ENCODE results near the gene FLOT1. TPM values are rescaled to one million over a fixed set of nuclear protein-coding genes. Genes with fewer than 3 reads are reported as not detected.

The FLOT1 gene
- total and polyA plus RNA-seq, 9 of the 15 experiments (the other 6 are each of a cell fraction or from before 2014, with no cell fraction given) = 11.7 to 149 (median 118) TPM

DNA sequence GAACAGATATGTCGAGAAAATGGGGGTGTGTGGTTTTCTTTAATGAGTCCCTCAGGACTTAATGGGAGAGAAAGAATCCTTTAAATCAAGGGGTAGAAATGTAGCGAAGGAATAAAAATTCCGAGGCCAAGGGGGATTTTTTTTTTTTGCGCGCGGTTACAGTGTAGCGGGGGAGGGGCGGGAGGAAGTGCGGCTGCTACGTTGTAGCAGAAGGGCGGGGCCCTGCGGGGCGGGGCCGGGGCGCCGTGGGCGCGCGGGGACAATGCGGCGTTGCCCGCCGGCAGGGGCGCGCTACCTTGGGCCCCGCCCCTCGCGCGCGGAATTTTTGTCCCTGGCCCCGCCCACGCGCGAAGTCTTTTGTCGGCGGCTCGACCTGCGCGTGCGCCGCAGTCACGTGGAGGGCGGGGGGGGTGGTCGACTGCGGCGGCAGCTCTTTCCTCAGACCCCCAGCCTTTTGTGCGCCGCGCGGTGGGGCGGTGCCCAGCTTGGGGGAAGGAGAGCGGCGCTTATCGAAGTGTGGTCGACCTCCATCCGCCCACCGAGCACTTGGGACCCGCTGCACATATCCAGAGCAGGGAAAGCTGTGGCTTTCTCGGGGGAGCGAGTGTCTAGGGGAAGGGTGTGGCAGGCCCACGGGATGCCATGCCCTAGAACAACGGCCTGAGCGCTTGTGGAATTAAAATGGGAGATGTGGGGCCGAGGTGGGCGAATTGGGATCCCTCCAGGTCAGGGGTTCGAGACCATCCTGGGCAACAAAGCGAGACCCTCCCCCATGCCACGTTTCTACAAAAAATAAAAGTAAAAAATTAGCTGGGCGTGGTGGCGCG lies 21.1 kb downstream of the FLOT1 start (continued):
- TF ChIP-seq, protein P1, sequence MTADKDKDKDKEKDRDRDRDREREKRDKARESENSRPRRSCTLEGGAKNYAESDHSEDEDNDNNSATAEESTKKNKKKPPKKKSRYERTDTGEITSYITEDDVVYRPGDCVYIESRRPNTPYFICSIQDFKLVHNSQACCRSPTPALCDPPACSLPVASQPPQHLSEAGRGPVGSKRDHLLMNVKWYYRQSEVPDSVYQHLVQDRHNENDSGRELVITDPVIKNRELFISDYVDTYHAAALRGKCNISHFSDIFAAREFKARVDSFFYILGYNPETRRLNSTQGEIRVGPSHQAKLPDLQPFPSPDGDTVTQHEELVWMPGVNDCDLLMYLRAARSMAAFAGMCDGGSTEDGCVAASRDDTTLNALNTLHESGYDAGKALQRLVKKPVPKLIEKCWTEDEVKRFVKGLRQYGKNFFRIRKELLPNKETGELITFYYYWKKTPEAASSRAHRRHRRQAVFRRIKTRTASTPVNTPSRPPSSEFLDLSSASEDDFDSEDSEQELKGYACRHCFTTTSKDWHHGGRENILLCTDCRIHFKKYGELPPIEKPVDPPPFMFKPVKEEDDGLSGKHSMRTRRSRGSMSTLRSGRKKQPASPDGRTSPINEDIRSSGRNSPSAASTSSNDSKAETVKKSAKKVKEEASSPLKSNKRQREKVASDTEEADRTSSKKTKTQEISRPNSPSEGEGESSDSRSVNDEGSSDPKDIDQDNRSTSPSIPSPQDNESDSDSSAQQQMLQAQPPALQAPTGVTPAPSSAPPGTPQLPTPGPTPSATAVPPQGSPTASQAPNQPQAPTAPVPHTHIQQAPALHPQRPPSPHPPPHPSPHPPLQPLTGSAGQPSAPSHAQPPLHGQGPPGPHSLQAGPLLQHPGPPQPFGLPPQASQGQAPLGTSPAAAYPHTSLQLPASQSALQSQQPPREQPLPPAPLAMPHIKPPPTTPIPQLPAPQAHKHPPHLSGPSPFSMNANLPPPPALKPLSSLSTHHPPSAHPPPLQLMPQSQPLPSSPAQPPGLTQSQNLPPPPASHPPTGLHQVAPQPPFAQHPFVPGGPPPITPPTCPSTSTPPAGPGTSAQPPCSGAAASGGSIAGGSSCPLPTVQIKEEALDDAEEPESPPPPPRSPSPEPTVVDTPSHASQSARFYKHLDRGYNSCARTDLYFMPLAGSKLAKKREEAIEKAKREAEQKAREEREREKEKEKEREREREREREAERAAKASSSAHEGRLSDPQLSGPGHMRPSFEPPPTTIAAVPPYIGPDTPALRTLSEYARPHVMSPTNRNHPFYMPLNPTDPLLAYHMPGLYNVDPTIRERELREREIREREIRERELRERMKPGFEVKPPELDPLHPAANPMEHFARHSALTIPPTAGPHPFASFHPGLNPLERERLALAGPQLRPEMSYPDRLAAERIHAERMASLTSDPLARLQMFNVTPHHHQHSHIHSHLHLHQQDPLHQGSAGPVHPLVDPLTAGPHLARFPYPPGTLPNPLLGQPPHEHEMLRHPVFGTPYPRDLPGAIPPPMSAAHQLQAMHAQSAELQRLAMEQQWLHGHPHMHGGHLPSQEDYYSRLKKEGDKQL (CRISPR knock-in tag; IDR thresholded peaks at IDR 0.05; ENCODE audit: borderline replicate concordance) = 0 out of 2 replicates have a peak, but pooled peaks have one; percentile 63
- TF ChIP-seq XRCC5 (IDR thresholded peaks at IDR 0.05; ENCODE audit: low read depth, low read length) (no peak; the same call in 1 of the 2 replicates), ZNF444 (CRISPR knock-in tag; IDR thresholded peaks at IDR 0.05) (peak; percentile 75; the same call in 1 of the 2 replicates), RUNX1 (IDR thresholded peaks at IDR 0.05; ENCODE audit: low read depth) (no peak), CREB1 (IDR thresholded peaks at IDR 0.05) (peak; percentile 82), CREB1 (CRISPR knock-in tag; IDR thresholded peaks at IDR 0.05) (peak; percentile 61), SREBF1 (IDR thresholded peaks at IDR 0.05; ENCODE audit: borderline replicate concordance, low read depth, low read length) (no peak), SAFB (IDR thresholded peaks at IDR 0.05; ENCODE audit: borderline replicate concordance, low read depth, low read length) (peak; percentile 97)
- TF ChIP-seq, protein P2, sequence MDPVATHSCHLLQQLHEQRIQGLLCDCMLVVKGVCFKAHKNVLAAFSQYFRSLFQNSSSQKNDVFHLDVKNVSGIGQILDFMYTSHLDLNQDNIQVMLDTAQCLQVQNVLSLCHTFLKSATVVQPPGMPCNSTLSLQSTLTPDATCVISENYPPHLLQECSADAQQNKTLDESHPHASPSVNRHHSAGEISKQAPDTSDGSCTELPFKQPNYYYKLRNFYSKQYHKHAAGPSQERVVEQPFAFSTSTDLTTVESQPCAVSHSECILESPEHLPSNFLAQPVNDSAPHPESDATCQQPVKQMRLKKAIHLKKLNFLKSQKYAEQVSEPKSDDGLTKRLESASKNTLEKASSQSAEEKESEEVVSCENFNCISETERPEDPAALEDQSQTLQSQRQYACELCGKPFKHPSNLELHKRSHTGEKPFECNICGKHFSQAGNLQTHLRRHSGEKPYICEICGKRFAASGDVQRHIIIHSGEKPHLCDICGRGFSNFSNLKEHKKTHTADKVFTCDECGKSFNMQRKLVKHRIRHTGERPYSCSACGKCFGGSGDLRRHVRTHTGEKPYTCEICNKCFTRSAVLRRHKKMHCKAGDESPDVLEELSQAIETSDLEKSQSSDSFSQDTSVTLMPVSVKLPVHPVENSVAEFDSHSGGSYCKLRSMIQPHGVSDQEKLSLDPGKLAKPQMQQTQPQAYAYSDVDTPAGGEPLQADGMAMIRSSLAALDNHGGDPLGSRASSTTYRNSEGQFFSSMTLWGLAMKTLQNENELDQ (CRISPR knock-in tag; IDR thresholded peaks at IDR 0.05; ENCODE audit: borderline replicate concordance) = peak; percentile 63; the same call in 1 of the 2 replicates
- TF ChIP-seq, protein P3, sequence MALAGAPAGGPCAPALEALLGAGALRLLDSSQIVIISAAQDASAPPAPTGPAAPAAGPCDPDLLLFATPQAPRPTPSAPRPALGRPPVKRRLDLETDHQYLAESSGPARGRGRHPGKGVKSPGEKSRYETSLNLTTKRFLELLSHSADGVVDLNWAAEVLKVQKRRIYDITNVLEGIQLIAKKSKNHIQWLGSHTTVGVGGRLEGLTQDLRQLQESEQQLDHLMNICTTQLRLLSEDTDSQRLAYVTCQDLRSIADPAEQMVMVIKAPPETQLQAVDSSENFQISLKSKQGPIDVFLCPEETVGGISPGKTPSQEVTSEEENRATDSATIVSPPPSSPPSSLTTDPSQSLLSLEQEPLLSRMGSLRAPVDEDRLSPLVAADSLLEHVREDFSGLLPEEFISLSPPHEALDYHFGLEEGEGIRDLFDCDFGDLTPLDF (CRISPR knock-in tag; IDR thresholded peaks at IDR 0.05) = peak; percentile 80
- TF ChIP-seq, protein P4, sequence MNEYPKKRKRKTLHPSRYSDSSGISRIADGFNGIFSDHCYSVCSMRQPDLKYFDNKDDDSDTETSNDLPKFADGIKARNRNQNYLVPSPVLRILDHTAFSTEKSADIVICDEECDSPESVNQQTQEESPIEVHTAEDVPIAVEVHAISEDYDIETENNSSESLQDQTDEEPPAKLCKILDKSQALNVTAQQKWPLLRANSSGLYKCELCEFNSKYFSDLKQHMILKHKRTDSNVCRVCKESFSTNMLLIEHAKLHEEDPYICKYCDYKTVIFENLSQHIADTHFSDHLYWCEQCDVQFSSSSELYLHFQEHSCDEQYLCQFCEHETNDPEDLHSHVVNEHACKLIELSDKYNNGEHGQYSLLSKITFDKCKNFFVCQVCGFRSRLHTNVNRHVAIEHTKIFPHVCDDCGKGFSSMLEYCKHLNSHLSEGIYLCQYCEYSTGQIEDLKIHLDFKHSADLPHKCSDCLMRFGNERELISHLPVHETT (CRISPR knock-in tag; conservative IDR thresholded peaks at IDR 0.05 in 1 of 2, IDR thresholded peaks at IDR 0.05 in 1 of 2) = peak in 1 of 2 experiments; percentile 59; a peak in 1 of 4 replicates
- TF ChIP-seq, protein P5, sequence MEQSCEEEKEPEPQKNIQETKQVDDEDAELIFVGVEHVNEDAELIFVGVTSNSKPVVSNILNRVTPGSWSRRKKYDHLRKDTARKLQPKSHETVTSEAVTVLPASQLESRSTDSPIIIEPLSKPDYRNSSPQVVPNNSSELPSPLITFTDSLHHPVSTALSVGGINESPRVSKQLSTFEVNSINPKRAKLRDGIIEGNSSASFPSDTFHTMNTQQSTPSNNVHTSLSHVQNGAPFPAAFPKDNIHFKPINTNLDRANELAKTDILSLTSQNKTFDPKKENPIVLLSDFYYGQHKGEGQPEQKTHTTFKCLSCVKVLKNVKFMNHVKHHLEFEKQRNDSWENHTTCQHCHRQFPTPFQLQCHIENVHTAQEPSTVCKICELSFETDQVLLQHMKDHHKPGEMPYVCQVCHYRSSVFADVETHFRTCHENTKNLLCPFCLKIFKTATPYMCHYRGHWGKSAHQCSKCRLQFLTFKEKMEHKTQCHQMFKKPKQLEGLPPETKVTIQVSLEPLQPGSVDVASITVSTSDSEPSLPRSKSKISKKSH (CRISPR knock-in tag; IDR thresholded peaks at IDR 0.05) = no peak
